Panc1 (cell line): ENCODE data around the gene SLC38A5. TPM values are rescaled to one million over a fixed set of nuclear protein-coding genes. Genes with fewer than 3 reads are reported as not detected.

Experiments
- ATAC-seq: fragments of 200-7000 bp; cut with Tn5 transposase; 2 replicates; pipeline ENCODE4 v1.9.1; 2020; ENCODE audit warnings: mild to moderate bottlenecking, moderate library complexity
- BruUV-seq: library from RNA; stranded (reverse); fragments of 400-500 nt; replicated peaks from 2 replicates; lab custom pipeline; 2021; lab: Mats Ljungman, UMichigan
- CTCF ChIA-PET: fragments of 300-600 bp; sonication (Branson Sonifier 250); formaldehyde crosslinking; loops from one replicate; lab custom pipeline; 2022; ENCODE audit warnings: antibody characterized with exemption; lab: Charles Lee
- POLR2A ChIA-PET: fragments of 300-600 bp; sonication (Branson Sonifier 250); formaldehyde crosslinking; loops from one replicate; lab custom pipeline; 2022; ENCODE audit warnings: antibody characterized with exemption; lab: Charles Lee
- DNase-seq: peaks from one replicate; pipeline ENCODE4 v3.0.0-alpha.2; 2010; ENCODE audit warnings: low read depth, low spot score
- H3K27ac ChIP-seq: 2 replicates; pipeline ENCODE4 v1.5.1; 2011; ENCODE audit warnings: mild to moderate bottlenecking, low read length, inconsistent platforms
- H3K27me3 ChIP-seq: fragments of 200-500 bp; sonication (Bioruptor generic); 2 replicates; pipeline ENCODE4 v1.6.0; 2014; ENCODE audit warnings: low read length, inconsistent platforms; ENCODE audit not compliant: control insufficient read depth, insufficient read depth
- H3K36me3 ChIP-seq: fragments of 200-500 bp; sonication (Bioruptor generic); 2 replicates; pipeline ENCODE4 v1.5.1; 2014; ENCODE audit warnings: inconsistent platforms, mild to moderate bottlenecking, low read length, moderate library complexity; ENCODE audit not compliant: control insufficient read depth, insufficient read depth
- H3K4me1 ChIP-seq: 2 replicates; pipeline ENCODE4 v1.5.1; 2011; ENCODE audit warnings: inconsistent platforms, mild to moderate bottlenecking, low read length, moderate library complexity; ENCODE audit not compliant: control insufficient read depth, insufficient read depth
- H3K4me3 ChIP-seq, 2 experiments: 2 replicates each; pipeline ENCODE4 v1.5.1; 2011 to 2012; ENCODE audit warnings: low read depth in 2 of 2, low read length in 2 of 2, mild to moderate bottlenecking in 2 of 2, inconsistent platforms in 1 of 2, moderate library complexity in 1 of 2
- H3K9me3 ChIP-seq: fragments of 200-500 bp; sonication (Bioruptor generic); 2 replicates; pipeline ENCODE4 v1.5.1; 2014; ENCODE audit warnings: low read depth, mild to moderate bottlenecking, inconsistent platforms, low read length, moderate library complexity; ENCODE audit not compliant: control insufficient read depth, insufficient read depth
- CTCF ChIP-seq: fragments of 450-650 bp; IDR thresholded peaks from 2 replicates; pipeline ENCODE4 v1.5.1; 2017; ENCODE audit warnings: mild to moderate bottlenecking
- POLR2AphosphoS5 ChIP-seq: IDR thresholded peaks from 2 replicates; pipeline ENCODE4 v1.6.1; 2012; ENCODE audit warnings: mild to moderate bottlenecking, low read depth, low read length, moderate library complexity
- REST ChIP-seq, 2 experiments: IDR thresholded peaks; 2 replicates each; pipeline ENCODE4 v1.6.1; 2011 to 2012; ENCODE audit warnings: low read depth in 2 of 2, control low read depth in 1 of 2, low read length in 1 of 2, mild to moderate bottlenecking in 1 of 2, moderate library complexity in 1 of 2; ENCODE audit not compliant: insufficient read depth in 1 of 2
- SIN3A ChIP-seq: IDR thresholded peaks from 2 replicates; pipeline ENCODE4 v1.6.1; 2012; ENCODE audit warnings: low read depth, mild to moderate bottlenecking, low read length, moderate library complexity, borderline replicate concordance; ENCODE audit not compliant: insufficient read depth
- TCF7L2 ChIP-seq: IDR thresholded peaks from 2 replicates; pipeline ENCODE4 v1.6.1; 2011; ENCODE audit warnings: mild to moderate bottlenecking, low read depth, low read length, inconsistent platforms
- in situ Hi-C: cut with HindIII; loops from 2 replicates; pipeline ENCODE4 v1.10.0; 2016; ENCODE audit warnings: low sequenced_read_pairs, low pct_unique_long_range_greater_than_20kb
- intact Hi-C: fragments of 100-400 bp; cut with micrococcal nuclease; formaldehyde crosslinking; loops from one replicate; pipeline ENCODE4 v1.10.0; 2022; ENCODE audit not compliant: unreplicated experiment
- total RNA-seq: library from RNA; stranded (reverse); gene quantifications from one replicate; pipeline ENCODE4 v1.2.1, GENCODE V29; 2021; ENCODE audit not compliant: unreplicated experiment

SLC38A5 gene
- total RNA-seq, 1 experiment from 2014 or later = 1.1 TPM

DNA sequence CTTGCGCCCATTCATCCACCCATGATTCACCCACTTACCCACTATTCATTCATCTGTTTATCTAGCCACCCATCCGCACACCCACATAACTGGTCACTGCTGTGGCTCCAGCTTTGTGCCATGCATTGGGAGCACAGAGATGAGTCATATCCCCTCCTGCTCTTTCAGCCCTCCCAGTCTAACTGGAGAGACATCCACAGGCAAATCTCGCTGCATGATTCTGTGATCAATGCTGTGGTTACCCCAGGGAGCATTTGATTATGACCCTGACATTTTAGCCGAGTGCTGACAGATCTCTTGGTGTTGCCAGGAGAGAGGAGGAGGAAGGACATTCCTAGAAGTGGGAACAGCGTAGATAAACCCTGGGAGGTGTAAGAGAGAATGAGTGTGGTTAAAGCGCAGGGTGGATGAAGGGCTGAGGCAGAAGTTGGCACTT, 28.3 kb upstream of the SLC38A5 start:
- DNase-seq (no peak), ATAC-seq (peak; percentile 71)
- Histone ChIP-seq H3K4me1 (no peaks in the 10 kb centered on the region), H3K4me3 (no peak overlapping the region), H3K9me3 (no peaks in the 10 kb centered on the region), H3K27ac (no peak overlapping the region), H3K36me3 (no peaks in the 10 kb centered on the region), H3K27me3 (no peaks in the 10 kb centered on the region)
- intact Hi-C loops = no loop called here
- CTCF ChIA-PET = no interaction called here
- POLR2A ChIA-PET = no interaction called here
- TF ChIP-seq POLR2AphosphoS5 (no peak), TCF7L2 (no peak), CTCF (no peak), REST (IDR thresholded peaks at IDR 0.05; ENCODE audit: insufficient read depth in 1 of 2, low read depth in 2 of 2, low read length in 1 of 2) (no peak), SIN3A (no peak)
- no TSS peak for BruUV-seq
- in situ Hi-C loops = no loop called here

DNA sequence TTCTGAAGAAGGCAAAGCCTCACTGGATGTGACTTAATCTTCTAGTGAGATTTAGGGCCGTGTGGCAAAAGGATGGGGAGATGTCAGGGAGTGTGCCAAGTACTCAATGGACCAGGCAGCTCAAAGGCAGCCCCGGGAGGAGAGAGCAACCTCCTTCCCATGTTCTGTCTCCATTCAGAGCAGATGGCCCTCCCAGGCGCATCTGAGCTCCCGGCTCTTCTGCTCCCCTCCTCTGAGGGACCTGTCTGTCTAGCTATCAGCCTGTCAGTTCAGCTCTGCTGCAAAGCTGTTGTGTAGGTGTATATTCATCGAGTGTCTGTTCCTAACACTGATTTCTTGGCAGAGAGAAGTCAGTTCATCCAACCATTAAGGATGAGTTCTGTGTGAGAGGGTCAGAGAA, 27.8 kb upstream of the SLC38A5 start:
- DNase-seq (no peak), ATAC-seq (no peak)
- Histone ChIP-seq H3K9me3 (no peaks in the 10 kb centered on the region), H3K27me3 (no peaks in the 10 kb centered on the region), H3K27ac (no peak overlapping the region), H3K4me1 (no peaks in the 10 kb centered on the region), H3K36me3 (no peaks in the 10 kb centered on the region), H3K4me3 (no peak overlapping the region)
- no TSS peak for BruUV-seq
- TF ChIP-seq POLR2AphosphoS5 = no peak
- TF ChIP-seq TCF7L2 = no peak
- TF ChIP-seq CTCF = no peak
- TF ChIP-seq REST (IDR thresholded peaks at IDR 0.05; ENCODE audit: insufficient read depth in 1 of 2, low read depth in 2 of 2, low read length in 1 of 2) = no peak
- TF ChIP-seq SIN3A = no peak
- ChIA-PET CTCF (no interaction called here), POLR2A (no interaction called here)
- intact Hi-C loops = no loop called here
- in situ Hi-C loops = no loop called here
